HTR-8/SVneo (cell line): ENCODE results near the gene ABCB1.
"Not testable (repeated sequence)": the region's sequence is repeated elsewhere in the genome, so short reads cannot be mapped to it uniquely, and the experiment has no call there.

Experiments
- DNase-seq: peaks from one replicate; pipeline ENCODE4 v3.0.0; 2011; ENCODE audit warnings: low spot score, mixed read lengths; ENCODE audit not compliant: insufficient read length
- FAIRE-seq: peaks from 2 replicates; lab custom pipeline; 2011; peaks lifted over from hg19 to GRCh38; lab: Jason Lieb, UNC

The ABCB1 gene

GRCh38 chr7:87581723-87582122 is 19.0 kb downstream of the ABCB1 start:
- FAIRE-seq (no peak), DNase-seq (no peak)

- DNase-seq, result no peak
- no peak for FAIRE-seq
Measured at GRCh38 chr7:87580636-87581035, 20.0 kb downstream of the ABCB1 start.

GRCh38 chr7:87575521-87575920 is 25.2 kb downstream of the ABCB1 start:
- FAIRE-seq (no peak), DNase-seq (no peak)

DNA sequence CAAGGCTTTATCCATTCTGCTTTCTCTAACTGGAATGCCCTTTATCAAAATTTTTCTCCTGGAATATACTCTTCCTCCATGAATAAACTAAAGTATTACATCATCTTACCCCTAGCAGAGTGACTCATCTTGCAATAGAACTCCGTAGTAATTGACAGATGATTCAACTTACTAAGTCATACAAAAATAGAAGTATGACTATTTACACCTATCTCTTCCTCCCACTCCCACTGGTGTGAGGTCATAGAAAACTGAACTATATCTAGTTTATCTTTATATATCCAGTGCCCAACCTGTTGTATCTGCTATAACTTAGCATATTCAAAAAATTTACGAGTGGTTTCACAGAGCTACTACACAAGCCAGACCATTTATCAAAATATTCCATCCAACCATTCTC is 26.1 kb downstream of the ABCB1 start:
- FAIRE-seq, result no peak
- DNase-seq, result no peak

- not testable (repeated sequence) for FAIRE-seq, DNase-seq
Measured at GRCh38 chr7:87572513-87572912, 28.2 kb downstream of the ABCB1 start.

GRCh38 chr7:87570178-87570577 is 30.5 kb downstream of the ABCB1 start:
- FAIRE-seq (no peak), DNase-seq (no peak)

DNA sequence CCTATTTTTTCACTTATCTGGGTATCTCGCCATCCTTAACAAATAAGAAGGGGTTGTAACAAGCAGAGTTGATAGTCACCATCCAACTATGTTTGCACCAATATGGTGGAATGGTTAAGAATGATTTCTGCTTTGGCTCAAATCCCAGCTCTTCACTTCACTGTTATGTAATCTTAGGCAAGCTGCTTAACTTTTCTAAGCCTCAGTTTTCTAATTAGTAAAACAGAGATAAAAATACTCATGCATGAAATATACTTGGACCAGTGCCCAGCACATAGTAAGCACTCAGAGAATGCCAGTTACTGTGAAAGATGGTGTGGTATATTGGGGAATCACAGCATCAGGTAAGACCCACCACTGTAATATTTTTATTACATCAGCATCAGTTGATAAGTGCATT is 33.6 kb downstream of the ABCB1 start:
- no peak for DNase-seq
- no peak for FAIRE-seq

DNA sequence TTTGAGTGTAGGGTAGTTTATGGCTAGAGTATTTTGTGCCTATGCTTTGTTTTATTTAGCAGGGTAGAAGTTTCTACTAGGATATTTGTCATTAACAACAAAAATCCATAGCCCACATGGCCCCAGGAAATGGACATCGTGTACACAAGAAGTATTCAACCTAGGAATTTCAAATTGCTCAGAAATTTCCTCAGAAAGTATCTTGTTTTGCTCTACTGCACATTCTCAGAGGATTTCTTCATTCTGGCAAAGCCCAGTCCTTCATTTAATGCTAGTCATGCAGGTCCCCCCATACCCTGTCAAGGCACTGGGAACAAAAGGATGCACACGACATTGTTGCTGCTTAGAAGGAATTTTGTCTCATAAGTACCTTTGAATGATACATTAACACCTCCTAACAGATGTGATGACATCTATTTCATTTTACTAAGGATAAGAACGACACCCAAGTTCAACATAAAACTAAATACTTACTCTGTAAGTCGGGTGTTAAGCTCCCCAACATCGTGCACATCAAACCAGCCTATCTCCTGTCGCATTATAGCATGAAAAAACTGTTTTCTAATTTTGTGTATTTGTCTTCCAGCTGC is 34.3 kb downstream of the ABCB1 start:
- DNase-seq (no peak), FAIRE-seq (no peak)

DNA sequence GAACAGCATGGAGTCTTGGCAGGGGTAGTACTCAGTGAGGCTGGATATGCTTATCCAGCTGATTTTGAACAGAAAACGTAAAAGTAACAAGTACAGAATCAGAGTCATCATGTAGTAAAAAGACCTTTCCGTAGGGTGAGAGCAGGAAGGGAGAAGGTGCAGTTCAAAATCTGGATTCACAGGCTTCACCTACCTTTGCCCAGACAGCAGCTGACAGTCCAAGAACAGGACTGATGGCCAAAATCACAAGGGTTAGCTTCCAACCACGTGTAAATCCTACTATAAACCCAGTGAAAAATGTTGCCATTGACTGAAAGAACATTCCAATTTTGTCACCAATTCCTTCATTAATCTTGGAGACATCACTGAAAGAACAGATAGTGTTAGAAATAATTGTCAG is 34.8 kb downstream of the ABCB1 start:
- no peak for DNase-seq
- no peak for FAIRE-seq

GRCh38 chr7:87564296-87564963 is 36.3 kb downstream of the ABCB1 start:
- FAIRE-seq (no peak), DNase-seq (no peak)

DNA sequence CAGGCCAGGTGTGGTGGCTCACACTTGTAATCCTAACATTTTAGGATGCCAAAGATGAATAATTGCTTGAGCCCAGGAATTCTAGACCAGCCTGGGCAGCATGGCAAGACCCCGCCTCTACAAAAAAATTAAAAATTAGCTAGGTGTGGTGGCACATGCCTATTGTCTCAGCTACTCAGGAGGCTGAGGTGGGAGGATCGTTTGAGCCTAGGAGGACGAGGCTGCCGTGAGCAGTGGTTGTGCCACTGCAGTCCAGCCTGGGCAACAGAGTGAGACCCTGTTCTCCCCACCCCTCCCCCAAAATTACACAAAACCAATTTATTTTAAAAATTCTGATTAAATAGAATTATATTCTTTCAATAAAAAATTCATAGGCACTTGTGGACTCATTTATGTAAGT is 39.0 kb downstream of the ABCB1 start:
- FAIRE-seq, result no peak

DNA sequence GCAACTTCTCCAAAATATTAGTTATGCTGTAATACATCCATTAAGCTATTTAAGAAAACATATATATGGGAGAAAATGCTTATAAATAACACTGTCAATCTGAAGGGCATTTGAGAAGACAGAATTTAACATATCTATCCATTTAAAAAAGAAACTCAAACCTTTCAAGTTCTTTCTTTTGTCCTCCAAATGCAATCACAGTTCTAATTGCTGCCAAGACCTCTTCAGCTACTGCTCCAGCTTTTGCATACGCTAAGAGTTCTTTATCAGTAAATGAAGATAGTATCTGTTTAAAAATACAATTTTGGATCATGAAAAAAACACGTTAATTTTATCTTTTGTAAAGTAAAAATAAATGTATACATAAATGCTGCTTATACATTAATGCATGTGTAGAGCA is 39.6 kb downstream of the ABCB1 start:
- FAIRE-seq (no peak), DNase-seq (no peak)

More for the DNA sequence above, 39.0 kb downstream of the ABCB1 start:
- no peak for DNase-seq

GRCh38 chr7:87552351-87552900 is 48.3 kb downstream of the ABCB1 start:
- no peak for FAIRE-seq

GRCh38 chr7:87548123-87548919 is 52.4 kb downstream of the ABCB1 start:
- DNase-seq (no peak), FAIRE-seq (no peak)

More at GRCh38 chr7:87552351-87552900, 48.3 kb downstream of the ABCB1 start:
- DNase-seq, result no peak

GRCh38 chr7:87545760-87546159 is 54.9 kb downstream of the ABCB1 start:
- no peak for FAIRE-seq
- DNase-seq, result no peak

GRCh38 chr7:87543623-87544022 is 57.1 kb downstream of the ABCB1 start:
- DNase-seq (no peak), FAIRE-seq (no peak)

DNA sequence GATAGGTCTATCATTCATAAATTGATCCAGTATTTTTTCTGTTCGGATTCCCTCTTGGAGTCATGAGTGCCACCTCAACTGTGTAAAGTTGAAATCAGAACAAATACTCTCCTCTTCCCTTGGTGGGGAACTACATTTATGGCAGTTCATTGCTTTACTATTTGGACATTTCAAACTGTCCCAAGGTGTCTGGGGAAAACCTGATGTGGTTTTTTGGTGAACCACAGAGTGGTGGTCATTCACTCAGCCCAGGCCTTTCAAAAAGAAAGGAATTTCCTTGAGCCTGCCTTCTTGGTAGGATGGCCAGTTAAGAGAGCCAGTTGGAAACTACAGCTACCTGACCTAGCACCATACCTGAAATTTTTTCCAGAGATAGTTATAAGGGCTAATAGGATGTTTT is 59.0 kb downstream of the ABCB1 start:
- FAIRE-seq, result no peak
- no peak for DNase-seq

- no peak for DNase-seq
- FAIRE-seq, result no peak
Measured at GRCh38 chr7:87538052-87538451, 62.6 kb downstream of the ABCB1 start.

GRCh38 chr7:87534072-87534471 is 66.6 kb downstream of the ABCB1 start:
- DNase-seq (no peak), FAIRE-seq (no peak)

GRCh38 chr7:87530126-87530525 is 70.6 kb downstream of the ABCB1 start:
- FAIRE-seq (no peak), DNase-seq (no peak)

DNA sequence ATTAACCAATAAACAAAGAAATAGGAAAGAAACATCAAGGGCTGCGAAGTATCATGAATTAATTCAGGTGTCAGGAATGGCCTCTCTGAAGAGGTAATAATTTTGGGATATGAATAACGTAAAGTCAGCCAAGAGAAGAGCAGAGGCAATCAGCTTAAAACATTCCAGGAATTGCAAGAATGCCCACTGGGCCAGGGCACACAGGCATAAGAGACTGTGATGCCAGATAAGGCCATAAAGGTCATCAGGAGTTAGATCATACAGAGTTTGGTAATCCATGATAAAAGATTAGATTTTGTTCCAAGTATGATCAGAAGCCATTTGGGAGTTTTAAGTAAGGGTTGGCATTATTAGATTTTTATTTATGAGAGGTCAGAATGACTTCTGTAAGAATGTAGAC is 72.0 kb downstream of the ABCB1 start:
- FAIRE-seq, result no peak
- DNase-seq, result no peak
